HG03457 (cell line): ENCODE results near the gene AMIGO1.

Experiments used
- ATAC-seq: cut with Tn5 transposase; IDR thresholded peaks from one replicate; pipeline ENCODE4 v1.9.1; 2021; ENCODE audit warnings: moderate number of reproducible peaks; ENCODE audit not compliant: unreplicated experiment

Gene AMIGO1

DNA sequence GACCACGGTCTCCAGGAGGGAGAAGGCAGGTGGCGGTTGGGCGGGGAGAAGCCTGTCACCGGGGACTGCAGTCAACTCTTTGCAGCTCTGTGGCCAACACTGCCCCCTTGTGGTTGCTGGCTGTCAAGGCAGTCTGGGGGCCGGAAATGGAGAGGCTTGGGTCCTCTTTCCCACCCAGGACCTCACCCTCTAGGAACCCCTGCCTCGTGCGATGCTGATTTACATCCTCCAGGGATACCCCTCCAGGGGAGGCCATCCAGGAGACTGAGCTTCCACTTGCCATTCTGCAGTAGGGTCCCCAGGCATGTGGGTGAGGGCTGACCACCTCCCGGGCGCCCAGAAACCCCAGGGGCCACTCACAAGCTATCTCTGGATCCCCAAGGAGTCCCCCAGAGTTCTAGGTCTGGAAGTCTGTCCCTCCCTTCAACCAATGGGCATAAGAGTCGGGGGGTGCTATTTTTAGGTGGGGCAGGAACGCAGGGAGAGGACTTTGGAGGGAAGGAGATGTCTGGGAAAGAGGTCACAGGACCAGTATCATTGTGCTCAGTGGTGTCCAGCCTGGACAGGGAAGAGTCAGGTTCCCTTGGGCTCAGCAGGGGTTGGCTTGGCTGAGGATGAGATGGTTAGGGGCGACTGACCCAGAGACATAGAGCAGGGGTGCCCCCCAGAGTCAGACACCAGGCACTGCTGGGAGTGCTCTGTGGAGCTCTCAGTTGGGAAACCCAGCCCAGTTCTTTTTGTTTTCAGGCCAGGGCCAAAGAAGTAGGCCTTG, 23.0 kb upstream of the AMIGO1 start:
- ATAC-seq: no peak

DNA sequence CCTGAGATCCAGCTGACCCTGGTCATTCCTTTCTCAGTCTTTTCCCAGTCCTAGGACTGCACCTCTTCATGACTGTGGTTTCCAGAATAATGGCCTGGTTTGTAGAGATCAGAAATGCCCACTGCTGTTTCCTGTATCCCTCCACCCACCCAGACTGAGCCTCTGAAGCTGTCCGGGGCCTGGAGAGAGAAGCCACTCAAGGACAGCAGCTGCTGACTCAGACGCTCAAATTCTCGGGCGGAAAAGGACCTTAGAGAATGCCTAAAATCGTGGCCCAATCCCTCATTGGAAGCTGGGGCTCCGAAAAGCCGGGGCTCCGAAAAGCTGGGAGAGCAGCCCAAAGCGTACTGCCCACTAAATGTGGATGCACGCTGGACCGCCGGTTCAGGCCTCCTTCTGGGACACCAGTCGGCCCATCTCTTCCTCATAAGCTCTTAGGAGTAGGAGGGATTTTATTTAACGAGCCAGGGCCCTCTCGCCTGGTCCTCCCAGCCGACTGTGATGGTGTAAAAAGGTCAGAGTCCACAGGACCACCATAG, 22.4 kb upstream of the AMIGO1 start:
- ATAC-seq: no peak

DNA sequence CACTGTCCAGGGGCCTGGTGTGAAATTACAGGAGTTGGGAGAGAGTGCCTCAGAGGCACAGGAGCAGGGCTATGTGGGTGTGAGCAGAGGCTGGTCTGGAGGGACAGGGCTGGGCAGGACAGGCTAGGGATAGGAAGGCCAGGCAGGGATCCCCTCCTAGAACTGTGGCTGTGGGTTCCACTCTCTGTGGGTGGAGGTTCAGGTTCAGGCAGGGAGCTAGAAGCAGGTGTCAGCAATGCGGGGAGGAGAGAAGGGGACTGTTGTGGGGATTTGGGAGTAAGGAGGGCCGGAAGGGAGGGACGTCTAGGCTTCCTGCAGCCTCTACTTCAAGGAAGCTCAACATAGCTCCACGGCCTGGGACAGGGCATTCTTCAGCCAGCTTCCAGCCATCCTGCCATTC, 21.9 kb upstream of the AMIGO1 start:
- no peak for ATAC-seq

- no peak for ATAC-seq
Measured at GRCh38 chr1:109530457-109531087, 21.0 kb upstream of the AMIGO1 start.

DNA sequence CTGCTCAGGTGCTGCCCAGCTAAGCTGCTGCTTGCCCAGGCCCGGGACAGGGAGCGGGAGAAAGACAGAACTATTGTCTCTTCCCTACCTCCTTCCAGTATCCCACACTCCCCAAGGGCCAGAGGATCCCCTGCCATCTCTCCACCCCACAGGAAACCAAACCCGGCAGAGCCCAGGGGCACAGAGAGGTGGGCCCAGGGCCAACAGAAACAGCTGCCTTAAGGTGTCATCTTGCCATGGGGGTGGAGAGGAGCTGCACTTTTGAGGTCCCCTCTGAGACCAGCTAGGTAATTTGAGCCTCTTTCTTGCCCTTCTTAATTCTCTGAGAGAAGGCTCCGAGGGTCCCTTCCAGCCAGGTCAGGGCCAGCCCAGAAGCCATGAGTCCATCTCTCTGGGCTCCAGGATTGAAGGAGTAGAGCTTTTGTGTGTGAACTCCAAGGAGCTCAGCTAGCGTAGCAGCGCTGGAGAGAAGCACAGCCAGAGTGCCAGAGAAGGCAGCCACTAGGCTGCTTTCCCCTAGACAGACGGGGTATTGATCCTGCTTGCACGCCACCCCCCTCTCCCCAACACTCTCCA, 20.4 kb upstream of the AMIGO1 start:
- ATAC-seq: no peak

- no peak for ATAC-seq
Measured at GRCh38 chr1:109528712-109529111, 19.2 kb upstream of the AMIGO1 start.

GRCh38 chr1:109527846-109528695, 18.5 kb upstream of the AMIGO1 start:
- ATAC-seq: no peak

GRCh38 chr1:109527098-109527811, 17.7 kb upstream of the AMIGO1 start:
- ATAC-seq: no peak

- ATAC-seq: no peak
Measured at GRCh38 chr1:109523706-109524105, 14.2 kb upstream of the AMIGO1 start.

GRCh38 chr1:109522026-109522425, 12.5 kb upstream of the AMIGO1 start:
- ATAC-seq: no peak

- no peak for ATAC-seq
Measured at GRCh38 chr1:109521002-109521951, 11.8 kb upstream of the AMIGO1 start.

DNA sequence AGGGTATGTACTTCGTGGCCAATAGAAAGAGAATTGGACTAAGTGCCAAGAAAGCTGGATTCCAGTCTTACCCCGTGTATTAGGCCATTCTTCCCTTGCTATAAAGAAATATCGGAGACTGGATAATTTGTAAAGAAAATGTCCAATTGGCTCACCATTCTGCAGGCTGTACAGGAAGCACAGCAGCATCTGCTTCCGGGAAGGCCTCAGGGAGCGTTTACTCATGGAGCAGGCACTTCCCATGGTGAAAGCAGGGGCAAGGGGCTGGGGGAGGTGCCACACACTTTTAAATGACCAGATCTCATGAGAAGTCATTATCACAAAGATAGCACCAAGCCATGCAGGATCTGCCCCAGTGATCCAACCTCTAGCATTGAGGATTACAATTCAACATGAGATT, 7.8 kb upstream of the AMIGO1 start:
- no peak for ATAC-seq

- ATAC-seq: no peak
Measured at GRCh38 chr1:109516872-109517271, 7.3 kb upstream of the AMIGO1 start.

- no peak for ATAC-seq
Measured at GRCh38 chr1:109514846-109515245, 5.3 kb upstream of the AMIGO1 start.

- ATAC-seq: no peak
Measured at GRCh38 chr1:109513110-109513710, 3.7 kb upstream of the AMIGO1 start.

DNA sequence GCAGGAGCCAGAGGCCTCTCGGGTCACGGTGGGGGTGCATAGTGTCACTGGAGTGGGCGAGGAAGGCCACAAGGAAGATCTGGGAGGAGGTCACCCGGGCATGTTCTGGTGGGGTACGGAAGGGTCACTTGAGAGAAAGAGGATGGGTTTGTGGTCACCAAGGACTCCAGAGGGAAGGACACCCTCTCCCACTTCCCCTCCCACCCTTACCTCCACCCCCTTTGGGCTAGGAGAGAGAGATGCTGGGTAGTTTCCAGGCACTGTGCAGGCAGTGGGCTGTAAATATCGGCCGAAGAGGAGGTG, 703 bp downstream of the AMIGO1 start:
- no peak for ATAC-seq

- no peak for ATAC-seq
Measured at GRCh38 chr1:109508001-109508872, 1.3 kb downstream of the AMIGO1 start.

GRCh38 chr1:109504974-109505373, 4.6 kb downstream of the AMIGO1 start:
- ATAC-seq: no peak
